HG03520 (cell line): Measurements from ENCODE around the gene SLC17A7.
"Not testable (repeated sequence)": the region's sequence is repeated elsewhere in the genome, so short reads cannot be mapped to it uniquely, and the experiment has no call there.

Experiments
- ATAC-seq: cut with Tn5 transposase; IDR thresholded peaks from one replicate; pipeline ENCODE4 v1.9.1; 2021; ENCODE audit warnings: mild to moderate bottlenecking, moderate library complexity; ENCODE audit not compliant: unreplicated experiment

The SLC17A7 gene

GRCh38 chr19:49445997-49446396, 4.7 kb upstream of the SLC17A7 start:
- ATAC-seq, result no peak

GRCh38 chr19:49444100-49444700, 2.9 kb upstream of the SLC17A7 start:
- not testable (repeated sequence) for ATAC-seq

DNA sequence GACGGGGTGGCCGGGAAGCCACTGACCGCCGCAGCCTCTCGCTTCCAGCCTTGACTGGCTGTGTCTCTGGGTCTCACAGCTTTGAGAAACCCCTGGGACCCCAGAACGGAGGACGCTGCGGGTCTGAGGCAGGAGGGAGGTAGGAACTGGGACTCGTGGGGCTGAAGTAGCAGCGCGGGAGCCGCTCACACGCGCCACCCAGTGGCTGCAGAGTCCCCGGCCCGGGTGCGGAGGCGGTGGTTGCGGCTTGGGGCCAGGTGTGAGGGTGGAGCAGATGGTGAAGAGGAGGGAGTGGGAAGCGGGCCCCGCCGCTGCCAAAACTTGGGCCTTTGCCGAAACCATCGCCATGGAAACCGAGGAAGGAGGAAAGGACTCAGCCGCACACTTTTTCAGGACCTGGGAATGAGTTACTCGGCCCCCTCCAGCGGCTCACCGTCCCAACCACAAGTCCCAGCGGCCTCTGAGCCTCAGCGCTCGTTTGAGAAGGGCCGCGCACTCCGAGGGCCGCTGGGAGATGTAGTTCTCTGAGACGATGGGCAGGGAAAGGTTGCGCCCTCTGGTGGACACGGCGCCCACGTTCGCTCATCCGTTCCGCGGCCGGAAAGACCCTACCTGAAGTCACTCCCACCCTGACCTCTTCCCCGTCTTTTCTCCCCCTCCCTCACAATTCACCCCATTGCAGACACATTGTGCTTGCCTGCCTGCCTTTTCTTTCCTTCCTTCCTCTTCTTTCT, 2.2 kb upstream of the SLC17A7 start:
- ATAC-seq, result peak; percentile 65

DNA sequence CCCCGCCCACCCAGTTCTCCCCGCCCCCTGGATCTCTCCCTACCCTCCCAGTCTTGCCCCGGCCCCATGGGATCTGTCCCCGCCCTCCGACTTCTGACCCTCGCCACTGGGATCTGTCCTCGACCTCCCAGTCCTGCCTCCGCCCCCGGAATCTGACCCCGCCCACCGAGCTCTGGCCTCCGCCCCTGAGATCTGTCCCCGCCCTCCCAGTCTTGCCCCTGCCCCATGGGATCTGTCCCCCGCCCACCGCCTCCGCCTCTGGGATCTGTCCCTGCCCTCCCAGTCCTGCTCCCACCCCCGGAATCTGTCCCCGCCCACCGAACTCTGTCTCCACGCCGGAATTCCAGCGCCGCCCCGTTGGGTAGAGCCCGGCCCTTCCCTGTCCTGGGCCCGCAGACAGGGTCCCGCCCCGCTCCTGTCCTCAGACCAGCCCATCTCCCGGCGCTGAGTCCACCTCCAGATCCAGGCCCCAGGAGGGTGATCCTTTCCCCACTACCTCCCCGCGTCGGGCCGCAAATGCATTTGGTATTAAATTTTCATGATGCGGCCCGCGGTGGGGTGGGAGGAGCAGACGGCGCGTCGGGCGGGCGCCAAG, 1.5 kb upstream of the SLC17A7 start:
- no peak for ATAC-seq

DNA sequence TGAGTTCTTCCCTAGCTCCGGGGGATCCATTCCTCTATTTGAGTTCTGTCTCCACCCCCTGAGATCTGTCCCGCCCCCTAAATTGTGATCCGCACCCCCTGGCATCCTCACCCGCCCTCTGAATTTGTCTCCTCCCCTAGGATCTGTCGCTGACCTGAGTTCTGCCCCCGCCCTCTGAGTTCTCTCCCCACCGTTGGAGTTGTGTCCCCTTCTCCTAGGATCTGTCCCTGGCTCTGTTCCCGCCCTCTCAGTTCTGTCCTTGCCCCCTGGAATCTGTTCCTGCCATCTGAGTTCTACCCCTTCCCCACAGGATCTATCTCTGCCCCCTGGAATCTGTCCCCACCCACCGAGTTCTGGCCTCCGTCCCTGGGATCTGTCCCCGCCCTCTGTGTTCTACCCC, 1.0 kb upstream of the SLC17A7 start:
- no peak for ATAC-seq

DNA sequence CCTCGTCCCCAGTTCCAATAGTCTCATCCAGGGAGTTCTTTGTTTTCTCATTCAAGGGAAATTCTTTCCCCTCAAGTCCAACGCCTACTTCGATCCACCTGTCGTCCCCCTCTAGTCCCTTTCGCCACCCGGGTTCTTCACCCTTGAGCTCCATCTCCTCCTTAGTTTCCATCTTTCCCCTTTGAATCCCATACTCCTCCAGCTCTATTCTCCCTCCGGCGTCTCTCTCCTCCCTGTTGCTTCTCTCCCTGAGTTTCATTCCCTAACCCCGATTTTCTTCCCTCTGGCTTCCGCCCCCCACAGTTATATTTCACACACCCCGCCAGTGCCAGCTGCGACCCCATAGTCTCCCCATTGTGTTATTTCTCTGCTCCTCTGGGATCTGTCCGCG, 628 bp upstream of the SLC17A7 start:
- no peak for ATAC-seq

DNA sequence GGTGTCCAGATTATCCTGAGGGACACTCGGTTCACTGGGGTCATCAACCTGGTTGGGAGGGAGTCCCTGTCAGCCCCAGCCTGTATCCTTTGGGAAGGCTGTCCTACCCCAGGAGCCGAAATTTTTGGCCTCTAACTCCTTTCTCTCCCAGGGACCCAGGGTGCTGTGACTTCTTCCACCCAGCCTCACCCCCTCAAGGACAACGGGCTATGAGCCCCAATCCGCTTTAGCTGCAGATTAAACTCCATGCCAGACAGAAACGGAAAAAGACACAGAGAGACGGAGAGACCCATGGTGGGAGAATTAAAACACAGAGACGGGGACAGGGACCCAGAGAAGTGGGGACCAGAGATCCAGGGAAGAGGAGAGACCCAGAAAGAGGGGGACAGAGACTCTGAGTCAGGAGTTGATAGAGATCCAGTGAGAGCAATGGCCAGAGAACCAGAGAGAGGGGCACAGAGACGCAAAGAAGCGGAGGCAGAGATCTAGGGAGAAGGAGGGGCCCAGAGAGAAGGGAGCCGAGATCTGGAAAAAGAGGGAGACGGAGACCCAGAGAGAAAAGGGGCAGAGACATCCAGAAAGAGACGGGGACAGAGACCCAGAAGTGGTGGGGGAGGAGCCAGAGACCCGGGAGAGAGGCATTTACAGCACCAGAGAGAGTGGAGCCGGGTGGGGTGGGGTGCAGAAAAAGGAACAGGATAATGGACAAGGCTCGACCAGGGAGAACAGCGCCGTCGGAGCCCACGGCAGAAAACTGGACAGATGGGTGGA, 703 bp downstream of the SLC17A7 start:
- no peak for ATAC-seq

DNA sequence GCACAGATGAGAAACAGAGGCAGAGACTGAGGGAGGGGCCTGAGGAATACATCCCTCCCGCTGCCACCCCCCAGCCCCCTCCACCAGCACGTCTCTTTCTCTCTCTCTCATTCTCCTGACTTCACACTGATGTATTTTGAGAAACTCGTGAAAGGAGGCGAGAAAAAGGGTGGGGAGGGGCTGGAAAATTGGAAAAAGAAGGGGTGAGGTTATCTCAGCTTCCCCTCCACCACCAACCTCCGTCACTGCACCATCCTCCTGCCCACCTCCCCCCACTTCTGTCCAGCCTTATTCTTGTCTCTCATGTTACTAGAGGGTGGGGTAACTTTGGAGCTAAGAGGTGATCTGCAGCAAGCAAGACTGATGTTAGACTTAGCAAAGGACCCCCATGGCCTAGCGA, 1.5 kb downstream of the SLC17A7 start:
- no peak for ATAC-seq

DNA sequence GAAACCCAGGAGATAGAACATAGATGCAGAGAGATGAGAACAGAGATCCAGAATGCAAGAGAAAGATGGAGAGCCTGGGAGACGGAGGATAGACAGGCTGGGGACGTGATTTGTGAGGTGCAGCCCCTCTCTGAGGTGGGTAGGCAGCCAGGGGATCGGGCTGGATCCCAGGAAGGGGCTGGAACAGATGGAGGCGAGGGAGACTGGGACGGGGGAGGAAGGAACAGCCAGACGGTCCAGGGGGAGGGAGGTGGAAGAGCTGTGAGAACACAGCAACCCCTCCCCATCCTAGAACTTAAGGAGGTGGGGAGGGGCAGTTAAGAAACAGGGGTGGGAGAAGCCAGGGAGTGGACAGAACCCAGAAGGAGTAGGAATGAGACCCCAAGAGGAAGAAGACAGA, 3.1 kb downstream of the SLC17A7 start:
- ATAC-seq, result no peak

GRCh38 chr19:49437231-49437630, 4.1 kb downstream of the SLC17A7 start:
- no peak for ATAC-seq

DNA sequence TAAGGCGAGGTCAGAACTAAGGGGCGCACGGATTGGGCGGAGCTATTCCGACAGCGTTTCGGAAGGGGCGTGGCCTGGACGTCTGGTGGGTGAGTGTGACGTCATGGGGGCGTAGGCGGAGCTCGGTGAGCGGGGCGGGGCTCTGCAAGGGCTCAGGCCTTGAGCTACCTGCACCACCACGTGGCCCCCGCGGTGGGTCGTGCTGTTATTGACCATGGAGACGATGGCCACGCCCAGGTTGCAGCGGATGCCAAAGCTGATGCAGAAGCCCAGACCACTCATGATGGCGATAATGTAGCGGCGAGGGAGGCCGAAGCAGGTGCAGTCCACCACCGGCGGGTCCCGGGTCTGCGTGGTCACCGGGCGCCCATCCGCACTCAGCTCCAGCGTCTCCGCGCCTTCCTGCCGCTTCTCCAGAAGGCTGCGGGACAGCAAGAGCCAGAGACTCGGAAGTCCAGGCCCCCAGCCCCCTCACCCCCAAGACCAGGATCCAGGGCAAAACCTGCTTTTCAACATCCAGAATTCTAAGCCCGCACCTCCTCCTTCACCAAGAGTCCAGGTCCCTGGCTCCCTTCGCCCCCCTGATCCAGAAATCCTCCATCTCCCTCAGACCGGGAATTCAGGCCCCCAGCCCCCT, 4.8 kb downstream of the SLC17A7 start:
- no peak for ATAC-seq

- no peak for ATAC-seq
These were observed 5.7 kb downstream of the SLC17A7 start for GRCh38 chr19:49435670-49436069.

- ATAC-seq, result no peak
These were observed 6.3 kb downstream of the SLC17A7 start for GRCh38 chr19:49434907-49435583.

- ATAC-seq, result no peak
These were observed 8.0 kb downstream of the SLC17A7 start for GRCh38 chr19:49433240-49433901.

DNA sequence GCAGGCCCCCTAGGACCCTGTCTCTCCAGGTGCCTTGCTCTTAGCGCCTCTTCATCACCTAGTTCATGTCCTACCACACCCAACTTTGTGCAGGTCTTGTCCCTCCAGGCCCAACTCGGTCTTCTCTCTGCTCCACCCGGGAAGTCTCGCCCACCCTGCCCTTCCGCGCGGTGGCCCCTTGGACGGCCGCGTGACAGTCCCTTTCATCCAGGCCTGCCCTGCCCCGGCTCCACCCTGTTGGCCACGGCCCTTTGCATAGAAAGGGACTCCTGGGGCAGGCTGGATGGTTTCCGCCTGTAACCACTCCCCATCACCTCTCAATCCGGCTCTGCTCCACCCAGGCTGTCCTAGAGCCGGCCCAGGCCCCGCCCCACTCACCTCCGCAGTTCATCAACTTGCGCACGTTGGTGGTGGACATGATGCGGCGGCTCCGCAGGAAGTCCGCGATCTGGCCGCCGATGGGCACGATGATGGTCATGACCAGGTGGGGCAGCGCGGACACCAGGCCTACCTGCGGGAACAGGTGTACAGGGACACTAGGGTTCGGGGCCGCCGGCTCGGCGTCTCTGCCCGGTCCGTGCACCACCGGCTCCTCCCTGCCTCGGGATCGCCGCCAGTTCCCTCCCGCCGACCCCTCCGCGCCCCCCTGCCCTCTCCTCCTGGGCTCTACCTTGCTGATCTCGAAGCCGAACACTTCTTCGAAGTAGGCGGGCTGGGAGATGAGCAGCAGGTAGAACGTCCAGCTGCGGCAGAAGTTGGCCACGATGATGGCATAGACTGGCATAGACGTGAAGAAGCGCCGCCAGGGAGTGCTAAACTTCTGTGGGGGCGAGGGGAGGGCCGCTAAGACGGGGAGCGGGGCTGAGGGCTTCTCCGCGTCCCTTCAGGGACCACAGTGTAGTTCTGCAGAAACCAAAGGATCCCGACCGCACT, 8.9 kb downstream of the SLC17A7 start:
- ATAC-seq, result no peak

DNA sequence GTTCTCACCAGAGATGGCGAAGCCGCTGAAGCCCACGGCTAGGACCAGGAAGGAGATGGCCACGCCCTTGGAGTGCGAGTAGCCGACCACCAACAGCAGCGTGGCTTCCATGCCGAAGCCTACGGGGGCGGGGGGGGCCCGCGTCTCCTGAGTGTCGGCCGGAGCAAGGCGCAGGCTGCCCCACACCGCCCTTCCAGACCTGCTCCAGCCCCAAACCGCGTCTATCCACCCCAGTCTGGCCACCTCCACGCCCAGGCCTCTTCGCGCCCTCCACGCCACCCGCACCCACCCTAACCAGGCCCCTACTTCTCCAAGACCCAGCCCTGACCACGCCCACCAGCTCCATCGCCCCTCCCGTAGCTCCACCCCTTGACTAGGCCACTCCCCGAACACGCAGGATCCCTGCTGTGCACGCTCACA, 10.0 kb downstream of the SLC17A7 start:
- ATAC-seq, result no peak

GRCh38 chr19:49430678-49431329, 10.5 kb downstream of the SLC17A7 start:
- ATAC-seq, result no peak

GRCh38 chr19:49430172-49430677, 11.1 kb downstream of the SLC17A7 start:
- no peak for ATAC-seq
